Gastroesophageal sphincter (tissue), 4 donors: ENCODE results near the gene NPS. TPM values are rescaled to one million over a fixed set of nuclear protein-coding genes. Genes with fewer than 3 reads are reported as not detected.

Source experiments
- ATAC-seq: fragments of 150-250 bp; one replicate; pipeline ENCODE4 v1.9.1; 2016; ENCODE audit warnings: mild to moderate bottlenecking, moderate library complexity
- H3K27ac ChIP-seq, 4 donors: fragments of 200-600 bp; sonication (generic) in 3 of 4; 1 replicate in 3 of 4; 2 replicates in 1 of 4; pipeline ENCODE4 v1.5.1; 2016 to 2019
- H3K27me3 ChIP-seq: fragments of 200-600 bp; sonication (generic); one replicate; pipeline ENCODE4 v1.5.1; 2019
- H3K36me3 ChIP-seq, 2 donors: fragments of 200-600 bp; sonication (generic); one replicate each; pipeline ENCODE4 v1.5.1; 2019; ENCODE audit warnings: control low read depth in 1 of 2
- H3K4me1 ChIP-seq, 3 donors: fragments of 200-600 bp; sonication (generic); 1 replicate in 2 of 3; 2 replicates in 1 of 3; pipeline ENCODE4 v1.5.1; 2016 to 2019; ENCODE audit warnings: control low read depth in 2 of 3
- H3K4me3 ChIP-seq, 2 donors: fragments of 200-600 bp; sonication (generic); one replicate each; pipeline ENCODE4 v1.5.1; 2019; ENCODE audit warnings: mild to moderate bottlenecking in 1 of 2, moderate library complexity in 1 of 2
- H3K9me3 ChIP-seq, 3 donors: fragments of 200-600 bp; sonication (generic); one replicate each; pipeline ENCODE4 v1.5.1; 2017 to 2019; ENCODE audit warnings: control low read depth in 2 of 3
- EP300 ChIP-seq: sonication (generic); formaldehyde crosslinking; IDR thresholded peaks from one replicate; pipeline ENCODE4 v1.6.1; 2017; ENCODE audit warnings: antibody characterized with exemption, mild to moderate bottlenecking
- POLR2A ChIP-seq, 2 donors: fragments of 450-650 bp; IDR thresholded peaks; one replicate each; pipeline ENCODE4 v1.6.1; 2017; ENCODE audit warnings: antibody characterized with exemption in 2 of 2, mild to moderate bottlenecking in 2 of 2, moderate library complexity in 1 of 2
- POLR2AphosphoS5 ChIP-seq: sonication (generic); formaldehyde crosslinking; IDR thresholded peaks from one replicate; pipeline ENCODE4 v1.6.1; 2017; ENCODE audit warnings: antibody characterized with exemption
- WGBS, 2 donors: methylation state at CpG; one replicate each; pipeline ENCODE4 v1.1.5; 2018; ENCODE audit warnings: low coverage in 1 of 2; 5-methylcytosine and 5-hydroxymethylcytosine counted together
- total RNA-seq, 4 donors: library from RNA; depleted of rRNA; stranded (reverse); fragments of >200 nt; gene quantifications; one replicate each; pipeline ENCODE4 v1.1.0, GENCODE V29; 2016
- TF ChIP-seq, protein P1 (sequence below), 4 experiments: fragments of 200-600 bp in 2 of 4; fragments of 450-650 bp in 2 of 4; sonication (generic) in 1 of 4; IDR thresholded peaks; one replicate each; pipeline ENCODE4 v1.5.1; 2017 to 2019; ENCODE audit warnings: antibody characterized with exemption in 4 of 4, mild to moderate bottlenecking in 2 of 4, moderate library complexity in 2 of 4

The NPS gene, protein sequence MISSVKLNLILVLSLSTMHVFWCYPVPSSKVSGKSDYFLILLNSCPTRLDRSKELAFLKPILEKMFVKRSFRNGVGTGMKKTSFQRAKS
- total RNA-seq: not detected

DNA sequence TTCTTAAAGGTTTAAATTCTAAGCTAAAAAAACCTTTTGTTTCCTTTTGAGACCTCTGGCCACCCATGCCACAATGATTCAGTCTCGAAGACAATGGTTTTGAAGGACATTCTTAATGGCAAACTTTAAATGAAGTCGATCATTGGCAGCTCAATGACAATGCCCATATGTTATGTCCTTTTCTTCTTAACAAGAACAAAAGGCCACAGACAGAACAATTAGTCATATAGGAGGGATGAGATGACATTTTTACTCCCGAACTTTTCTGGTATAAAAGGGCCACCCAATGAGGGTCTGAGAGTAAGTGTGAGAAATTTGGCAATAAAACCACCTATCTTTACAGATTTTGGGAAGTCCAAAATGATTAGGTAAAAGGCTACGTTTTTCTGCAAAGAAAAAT, at the start of gene NPS:
NPS (plus strand) TSS at position 301 of the 400 bp plus-strand sequence; CDS start at position 361, 60 bp downstream.
- no peak for ATAC-seq
- Histone ChIP-seq H3K4me1 (no peaks in the 10 kb centered on the region), H3K9me3 (peaks cover 0 to 32% (median 0%) of the 10 kb centered on the region in 3 donors), H3K27me3 (peaks cover 8% of the 10 kb centered on the region), H3K27ac (no peak within 1 kb of the TSS), H3K4me3 (no peak within 1 kb of the TSS), H3K36me3 (no peaks in the 10 kb centered on the region)
- TF ChIP-seq POLR2AphosphoS5 (no peak), EP300 (no peak), POLR2A (IDR thresholded peaks at IDR 0.05) (no peak)
- TF ChIP-seq, protein P1, sequence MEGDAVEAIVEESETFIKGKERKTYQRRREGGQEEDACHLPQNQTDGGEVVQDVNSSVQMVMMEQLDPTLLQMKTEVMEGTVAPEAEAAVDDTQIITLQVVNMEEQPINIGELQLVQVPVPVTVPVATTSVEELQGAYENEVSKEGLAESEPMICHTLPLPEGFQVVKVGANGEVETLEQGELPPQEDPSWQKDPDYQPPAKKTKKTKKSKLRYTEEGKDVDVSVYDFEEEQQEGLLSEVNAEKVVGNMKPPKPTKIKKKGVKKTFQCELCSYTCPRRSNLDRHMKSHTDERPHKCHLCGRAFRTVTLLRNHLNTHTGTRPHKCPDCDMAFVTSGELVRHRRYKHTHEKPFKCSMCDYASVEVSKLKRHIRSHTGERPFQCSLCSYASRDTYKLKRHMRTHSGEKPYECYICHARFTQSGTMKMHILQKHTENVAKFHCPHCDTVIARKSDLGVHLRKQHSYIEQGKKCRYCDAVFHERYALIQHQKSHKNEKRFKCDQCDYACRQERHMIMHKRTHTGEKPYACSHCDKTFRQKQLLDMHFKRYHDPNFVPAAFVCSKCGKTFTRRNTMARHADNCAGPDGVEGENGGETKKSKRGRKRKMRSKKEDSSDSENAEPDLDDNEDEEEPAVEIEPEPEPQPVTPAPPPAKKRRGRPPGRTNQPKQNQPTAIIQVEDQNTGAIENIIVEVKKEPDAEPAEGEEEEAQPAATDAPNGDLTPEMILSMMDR (IDR thresholded peaks at IDR 0.05): no peak
- 43 to 45% methylated on average over 4 of the region's 4 CpGs for WGBS, 2 donors

DNA sequence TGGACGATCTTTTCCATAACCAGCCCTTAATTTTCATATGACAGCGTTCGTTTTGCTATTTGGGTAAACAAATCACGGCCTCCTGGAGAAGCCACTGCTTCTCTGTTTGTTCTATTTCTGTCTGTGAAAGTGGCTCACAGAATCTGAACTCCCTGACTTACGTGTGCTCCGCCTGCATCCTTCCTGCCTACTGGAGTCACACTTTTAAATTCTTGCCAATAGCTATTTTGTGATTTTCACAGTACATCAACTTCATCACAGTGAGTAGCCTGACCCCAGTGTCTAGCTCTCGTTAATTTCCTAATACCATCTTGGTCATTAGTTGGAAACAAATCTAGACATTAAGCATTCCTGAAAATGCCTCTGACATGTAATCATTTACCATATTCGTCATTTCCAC, 49.0 kb upstream of the NPS start:
- WGBS, 2 donors: 54 to 67% methylated on average over 7 to 8 of the region's 8 CpGs
- H3K36me3 ChIP-seq: no peaks in the 10 kb centered on the region
- TF ChIP-seq, protein P1 (IDR thresholded peaks at IDR 0.05): no peak
- no peak for TF ChIP-seq POLR2A (IDR thresholded peaks at IDR 0.05)
- TF ChIP-seq POLR2AphosphoS5: no peak
- no peak for TF ChIP-seq EP300
- H3K27me3 ChIP-seq: peaks cover 45% of the 10 kb centered on the region
- no peak for ATAC-seq
- no peaks in the 10 kb centered on the region for H3K9me3 ChIP-seq
- H3K4me1 ChIP-seq: no peaks in the 10 kb centered on the region
- no peak overlapping the region for H3K27ac ChIP-seq
- no peak overlapping the region for H3K4me3 ChIP-seq

DNA sequence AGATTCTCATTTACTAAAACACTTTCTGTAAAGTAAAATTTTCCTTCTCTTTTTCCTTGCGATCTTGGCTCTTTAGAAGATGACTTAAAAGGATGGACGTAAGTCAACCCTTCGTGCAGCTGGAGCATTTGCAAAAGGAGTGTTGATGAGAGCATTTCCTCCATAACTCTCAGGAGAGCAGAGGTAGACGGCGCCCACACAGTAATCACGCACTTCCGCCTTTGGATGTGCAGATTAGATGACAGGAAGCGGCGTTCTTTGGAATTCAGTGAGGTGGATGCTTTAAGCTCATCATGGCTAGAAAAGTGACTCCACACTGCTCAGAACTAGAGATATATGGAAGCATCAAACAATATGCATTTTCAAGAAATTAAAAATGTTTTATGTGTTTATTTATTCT, 43.0 kb upstream of the NPS start:
- ATAC-seq: no peak
- Histone ChIP-seq H3K9me3 (no peaks in the 10 kb centered on the region), H3K27me3 (peaks cover 24% of the 10 kb centered on the region), H3K4me1 (no peaks in the 10 kb centered on the region), H3K27ac (no peak overlapping the region), H3K36me3 (no peaks in the 10 kb centered on the region), H3K4me3 (no peak overlapping the region)
- WGBS, 2 donors: 51 to 64% methylated on average over 9 of the region's 9 CpGs
- no peak for TF ChIP-seq POLR2A (IDR thresholded peaks at IDR 0.05)
- no peak for TF ChIP-seq POLR2AphosphoS5
- TF ChIP-seq, protein P1 (IDR thresholded peaks at IDR 0.05): no peak
- TF ChIP-seq EP300: no peak

DNA sequence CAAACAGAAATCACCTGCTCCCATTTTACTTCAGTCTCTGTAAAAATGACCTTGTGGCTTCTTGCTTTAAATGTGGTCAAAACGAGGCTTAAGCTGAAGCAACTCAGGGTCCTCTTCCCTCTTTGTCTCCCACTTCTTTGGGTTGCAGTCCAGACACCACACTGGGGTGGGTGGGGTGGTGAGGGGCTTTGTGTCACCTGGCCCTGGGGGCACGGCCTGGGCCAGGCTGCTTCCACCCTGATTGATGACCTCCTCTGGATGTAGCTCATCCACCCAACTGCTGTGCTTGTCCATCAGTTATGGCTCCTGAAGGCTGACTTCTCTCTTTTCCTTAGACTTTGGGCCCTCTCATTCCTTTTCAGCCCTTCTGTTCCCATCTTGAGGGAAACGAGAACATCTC, 26.8 kb upstream of the NPS start:
- Histone ChIP-seq H3K4me3 (no peak overlapping the region), H3K36me3 (no peaks in the 10 kb centered on the region), H3K27ac (no peak overlapping the region), H3K9me3 (peaks cover 0 to 4% (median 0%) of the 10 kb centered on the region in 3 donors), H3K27me3 (peaks cover 6% of the 10 kb centered on the region), H3K4me1 (no peaks in the 10 kb centered on the region)
- no CpG with 5 or more reads among the region's 3 CpGs for WGBS, 2 donors
- no peak for ATAC-seq
- TF ChIP-seq EP300 (no peak), POLR2AphosphoS5 (no peak), POLR2A (IDR thresholded peaks at IDR 0.05) (no peak)
- TF ChIP-seq, protein P1 (IDR thresholded peaks at IDR 0.05): no peak

DNA sequence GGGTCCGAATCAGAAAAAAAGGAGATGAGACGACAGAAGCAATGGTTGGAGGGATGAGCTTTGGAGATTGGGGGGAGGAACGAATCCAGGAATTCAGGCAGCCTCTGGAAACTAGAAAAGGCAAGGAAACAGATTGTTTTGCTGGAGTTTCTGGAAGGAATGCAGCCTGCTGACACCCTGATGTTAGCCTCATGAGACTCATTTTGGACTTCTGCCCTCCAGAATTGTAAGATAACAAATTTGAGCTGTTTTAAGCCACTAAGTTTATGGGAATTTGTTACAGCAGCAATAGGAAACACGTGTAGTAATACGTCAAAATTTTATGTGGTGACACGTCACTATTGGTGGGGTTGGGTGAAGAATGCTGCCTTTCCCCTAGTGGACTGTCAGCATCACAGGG, 25.6 kb upstream of the NPS start:
- Histone ChIP-seq H3K27ac (no peak overlapping the region), H3K4me3 (no peak overlapping the region), H3K27me3 (peaks cover 6% of the 10 kb centered on the region), H3K36me3 (no peaks in the 10 kb centered on the region), H3K9me3 (peaks cover 0 to 4% (median 0%) of the 10 kb centered on the region in 3 donors), H3K4me1 (no peaks in the 10 kb centered on the region)
- WGBS, 2 donors: 38 to 47% methylated on average over 6 of the region's 6 CpGs
- TF ChIP-seq EP300: no peak
- TF ChIP-seq, protein P1 (IDR thresholded peaks at IDR 0.05): no peak
- no peak for TF ChIP-seq POLR2A (IDR thresholded peaks at IDR 0.05)
- no peak for TF ChIP-seq POLR2AphosphoS5
- ATAC-seq: no peak
